Caco-2 (cell line): ENCODE results near the gene PPP2R5D. TPM values are rescaled to one million over a fixed set of nuclear protein-coding genes. Genes with fewer than 3 reads are reported as not detected.

Source experiments
- BruUV-seq: library from RNA; stranded (reverse); fragments of 400-500 nt; replicated peaks from 2 replicates; lab custom pipeline; 2021; lab: Mats Ljungman, UMichigan
- CTCF ChIA-PET: fragments of 300-600 bp; sonication (Branson Sonifier 250); formaldehyde crosslinking; loops from one replicate; lab custom pipeline; 2022; ENCODE audit warnings: antibody characterized with exemption; lab: Charles Lee
- POLR2A ChIA-PET: fragments of 300-600 bp; sonication (Branson Sonifier 250); formaldehyde crosslinking; loops from one replicate; lab custom pipeline; 2022; ENCODE audit warnings: antibody characterized with exemption; lab: Charles Lee
- DNase-seq, 2 experiments: peaks; one replicate each; pipeline versions ENCODE4 v3.0.0 to v3.0.0-alpha.2; 2020 to 2022
- H3K27me3 ChIP-seq: replicated peaks from 2 replicates; pipeline ENCODE4 v1.6.0; 2011; ENCODE audit warnings: low read length; ENCODE audit not compliant: control insufficient read depth, insufficient read depth
- H3K36me3 ChIP-seq: 2 replicates; pipeline ENCODE4 v1.5.1; 2011; ENCODE audit warnings: low read length; ENCODE audit not compliant: control insufficient read depth, insufficient read depth
- H3K4me1 ChIP-seq: fragments of 250-450 bp; sonication (Bioruptor Pico); 2 replicates; pipeline ENCODE4 v1.5.1; 2020; ENCODE audit warnings: mild to moderate bottlenecking
- H3K4me3 ChIP-seq: 2 replicates; pipeline ENCODE4 v1.5.1; 2011; ENCODE audit warnings: low read depth, mild to moderate bottlenecking, control low read depth, low read length
- H3K9me3 ChIP-seq: fragments of 250-450 bp; sonication (Bioruptor Pico); 2 replicates; pipeline ENCODE4 v1.5.1; 2020; ENCODE audit warnings: mild to moderate bottlenecking, moderate library complexity
- H3K27ac Mint-ChIP-seq: one replicate; pipeline ENCODE4 v1.8.0; 2022; ENCODE audit warnings: mixed read lengths; ENCODE audit not compliant: unreplicated experiment
- H3K27me3 Mint-ChIP-seq: one replicate; pipeline ENCODE4 v1.8.0; 2022; ENCODE audit warnings: mixed read lengths; ENCODE audit not compliant: insufficient read depth, unreplicated experiment
- H3K36me3 Mint-ChIP-seq: one replicate; pipeline ENCODE4 v1.8.0; 2022; ENCODE audit warnings: mild to moderate bottlenecking, mixed read lengths; ENCODE audit not compliant: insufficient read depth, unreplicated experiment
- H3K4me1 Mint-ChIP-seq: one replicate; pipeline ENCODE4 v1.8.0; 2022; ENCODE audit warnings: low read depth, mixed read lengths; ENCODE audit not compliant: unreplicated experiment
- H3K4me3 Mint-ChIP-seq: one replicate; pipeline ENCODE4 v1.8.0; 2022; ENCODE audit warnings: mild to moderate bottlenecking, moderate library complexity, mixed read lengths; ENCODE audit not compliant: unreplicated experiment
- H3K9me3 Mint-ChIP-seq: one replicate; pipeline ENCODE4 v1.8.0; 2022; ENCODE audit warnings: mixed read lengths; ENCODE audit not compliant: unreplicated experiment
- CTCF ChIP-seq, 2 experiments: fragments of 200-600 bp in 1 of 2; IDR thresholded peaks; 1 replicate in 1 of 2; 2 replicates in 1 of 2; pipeline versions ENCODE4 v1.5.1 to v1.8.0; 2011 to 2022; ENCODE audit warnings: antibody characterized with exemption in 1 of 2, control low read depth in 1 of 2, inconsistent platforms in 1 of 2, low read depth in 1 of 2, low read length in 1 of 2, mild to moderate bottlenecking in 1 of 2, moderate library complexity in 1 of 2; ENCODE audit not compliant: insufficient read depth in 1 of 2, severe bottlenecking in 1 of 2, unreplicated experiment in 1 of 2
- intact Hi-C: fragments of 100-400 bp; cut with micrococcal nuclease; formaldehyde crosslinking; loops from one replicate; pipeline ENCODE4 v1.10.0; 2022; ENCODE audit not compliant: unreplicated experiment
- total RNA-seq: library from RNA; stranded (reverse); gene quantifications from 2 replicates; pipeline ENCODE4 v1.2.3, GENCODE V29; 2022

The PPP2R5D gene
- total RNA-seq, 1 experiment from 2014 or later: 45.0 TPM

DNA sequence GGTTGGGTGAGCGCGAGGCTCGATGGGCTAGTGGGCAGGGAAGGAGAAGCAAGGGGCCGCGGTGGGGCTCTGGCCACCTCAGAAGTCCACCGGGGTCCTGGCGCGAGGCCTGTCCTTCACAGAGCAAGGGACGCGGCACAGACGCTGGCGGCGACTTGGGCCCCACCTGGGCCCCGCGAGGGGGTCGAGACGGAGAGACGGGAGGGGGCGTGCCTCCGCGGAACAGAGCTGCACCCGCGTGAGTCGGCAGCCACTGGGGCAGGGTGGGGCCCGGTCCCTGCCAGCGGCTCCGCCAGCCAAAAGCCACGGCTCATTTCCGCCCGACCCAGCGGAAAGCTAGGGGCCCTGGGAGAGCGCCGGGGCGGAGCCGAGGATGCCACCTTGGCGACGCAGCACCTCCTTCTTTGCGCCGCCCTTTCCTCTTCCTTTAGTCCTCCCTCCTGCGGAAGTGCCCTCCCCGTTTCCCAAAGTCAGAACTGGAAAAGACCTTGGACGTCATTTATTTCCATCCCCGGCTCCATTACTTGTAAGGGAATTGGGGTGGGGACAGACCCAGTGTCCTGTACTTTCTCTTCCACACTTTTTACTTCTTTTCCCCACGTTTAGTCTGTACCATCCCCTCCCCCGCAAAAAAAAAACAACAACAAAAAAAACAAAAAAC, 69.3 kb downstream of the PPP2R5D start, which contains the start of gene CUL7:
CUL7 (minus strand) TSS at position 307 of the 661 bp plus-strand sequence. CDS start 1,063 bp downstream, outside the sequence.
- BruUV-seq: no TSS peak
- H3K36me3 ChIP-seq: peaks cover 2% of the 10 kb centered on the region; the same call in 1 of the 2 replicates

DNA sequence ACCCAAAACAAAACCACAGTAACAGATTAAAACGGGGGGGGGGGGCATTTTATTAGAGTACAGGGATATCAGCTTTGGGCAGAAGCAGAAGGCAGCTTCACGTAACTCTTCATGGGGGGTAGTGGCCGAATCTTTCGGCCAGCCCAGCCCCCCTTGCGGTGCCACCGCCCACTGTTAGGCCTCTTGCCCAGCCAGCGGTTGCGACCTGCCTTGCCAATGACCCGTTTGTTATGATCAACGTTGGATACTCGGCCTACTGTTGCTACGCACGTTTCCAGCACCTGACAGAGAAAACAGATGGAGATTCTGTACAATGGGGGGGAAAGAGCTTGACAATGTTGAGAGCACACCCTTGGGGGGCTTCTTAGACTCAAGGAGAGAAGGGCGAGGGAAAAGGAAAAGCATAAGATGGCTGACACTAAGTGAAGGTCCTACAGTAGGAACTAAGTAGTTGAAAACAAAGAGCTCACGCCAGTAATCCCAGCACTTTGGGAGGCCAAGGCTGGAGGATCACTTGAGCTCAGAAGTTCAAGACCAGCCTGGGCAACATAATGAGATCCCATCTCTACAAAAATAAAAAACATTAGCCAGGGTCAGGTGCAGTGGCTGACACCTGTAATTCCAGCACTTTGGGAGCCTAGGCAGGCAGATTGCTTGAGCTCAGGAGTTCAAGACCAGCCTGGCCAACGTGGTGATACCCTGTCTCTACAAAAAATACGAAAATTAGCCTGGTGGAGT, 70.0 kb downstream of the PPP2R5D start:
- peaks cover 37% of the 10 kb centered on the region for H3K4me1 Mint-ChIP-seq

More for the DNA sequence above, 69.3 kb downstream of the PPP2R5D start, which contains the start of gene CUL7:
- Mint-ChIP-seq H3K4me1 (peaks cover 37% of the 10 kb centered on the region), H3K27me3 (no peaks in the 10 kb centered on the region), H3K36me3 (peaks cover 81% of the 10 kb centered on the region), H3K4me3 (peak within 1 kb of the TSS; percentile 100), H3K27ac (peak within 1 kb of the TSS; percentile 97), H3K9me3 (no peaks in the 10 kb centered on the region)
- CTCF ChIA-PET: interaction anchor here (0.7 to 1.0 kb wide), 3 partner anchors 41 to 114 kb away, joined by 3 to 5 read pairs (median 4); no protein-coding TSS in a partner anchor
- H3K9me3 ChIP-seq: no peaks in the 10 kb centered on the region
- POLR2A ChIA-PET: interaction anchor here (0.6 to 1.1 kb wide), 9 partner anchors 22 to 163 kb away, joined by 3 to 12 read pairs (median 4); partner anchors contain the start of genes CNPY3, KLHDC3, MEA1 and PEX6
- H3K4me1 ChIP-seq: peaks cover 25% of the 10 kb centered on the region
- peak; percentile 93 for DNase-seq
- peak within 1 kb of the TSS; percentile 71 for H3K4me3 ChIP-seq
- intact Hi-C loops: loop anchor here (5.0 kb wide), 1 partner anchor 151 kb away; no protein-coding TSS in a partner anchor
- TF ChIP-seq CTCF (IDR thresholded peaks at IDR 0.05; ENCODE audit: insufficient read depth in 1 of 2, low read depth in 1 of 2, low read length in 1 of 2, severe bottlenecking in 1 of 2, unreplicated experiment in 1 of 2): no peak
- H3K27me3 ChIP-seq: no peaks in the 10 kb centered on the region

More for the DNA sequence above, 70.0 kb downstream of the PPP2R5D start:
- H3K27me3 ChIP-seq: no peaks in the 10 kb centered on the region
- no peaks in the 10 kb centered on the region for H3K9me3 ChIP-seq
- POLR2A ChIA-PET: interaction anchor here (0.6 to 1.1 kb wide), 9 partner anchors 21 to 163 kb away, joined by 3 to 12 read pairs (median 4); partner anchors contain the start of genes CNPY3, KLHDC3, MEA1 and PEX6
- CTCF ChIA-PET: interaction anchor here (0.7 to 1.0 kb wide), 3 partner anchors 42 to 114 kb away, joined by 3 to 5 read pairs (median 4); no protein-coding TSS in a partner anchor
- intact Hi-C loops: loop anchor here (5.0 kb wide), 1 partner anchor 152 kb away; no protein-coding TSS in a partner anchor
- Mint-ChIP-seq H3K36me3 (peaks cover 83% of the 10 kb centered on the region), H3K27me3 (no peaks in the 10 kb centered on the region), H3K9me3 (no peaks in the 10 kb centered on the region), H3K4me3 (peak overlapping the region; percentile 100), H3K27ac (peak overlapping the region; percentile 97)
- peak overlapping the region; percentile 71 for H3K4me3 ChIP-seq
- no peaks in the 10 kb centered on the region; the same call in 1 of the 2 replicates for H3K36me3 ChIP-seq
- BruUV-seq: TSS peak; percentile 97
- DNase-seq: no peak
- H3K4me1 ChIP-seq: peaks cover 26% of the 10 kb centered on the region
- no peak for TF ChIP-seq CTCF (IDR thresholded peaks at IDR 0.05; ENCODE audit: insufficient read depth in 1 of 2, low read depth in 1 of 2, low read length in 1 of 2, severe bottlenecking in 1 of 2, unreplicated experiment in 1 of 2)
